Urinary bladder (tissue), 4 donors: ENCODE data around the gene FLT4. TPM values are rescaled to one million over a fixed set of nuclear protein-coding genes. Genes with fewer than 3 reads are reported as not detected.
"Not testable (repeated sequence)": the region's sequence is repeated elsewhere in the genome, so short reads cannot be mapped to it uniquely, and the experiment has no call there.

Experiments
- DNase-seq: peaks from one replicate; pipeline ENCODE4 v3.0.0-alpha.2; 2015; ENCODE audit errors: extremely low spot score
- H3K27ac ChIP-seq: one replicate; pipeline ENCODE4 v1.5.1; 2013; ENCODE audit warnings: low read depth, mild to moderate bottlenecking, moderate library complexity
- H3K36me3 ChIP-seq: one replicate; pipeline ENCODE4 v1.6.1; 2013; ENCODE audit warnings: mild to moderate bottlenecking, moderate library complexity; ENCODE audit not compliant: insufficient read depth
- H3K4me1 ChIP-seq: one replicate; pipeline ENCODE4 v1.6.1; 2013; ENCODE audit warnings: mild to moderate bottlenecking, moderate library complexity; ENCODE audit not compliant: insufficient read depth
- H3K4me3 ChIP-seq: one replicate; pipeline ENCODE4 v1.5.1; 2013; ENCODE audit warnings: low read depth, low read length
- WGBS: extraction: QIAGEN DNeasy Blood & Tissue Kit; methylation state at CpG from one replicate; pipeline ENCODE4 v1.1.7; 2013; 5-methylcytosine and 5-hydroxymethylcytosine counted together
- polyA plus RNA-seq: library from polyadenylated mRNA; stranded (reverse); fragments of 200-250 nt; gene quantifications from one replicate; pipeline ENCODE4 v1.2.3, GENCODE V29; 2013
- total RNA-seq: library from RNA; depleted of rRNA; stranded (reverse); fragments of >200 nt; gene quantifications from one replicate; pipeline ENCODE4 v1.2.3, GENCODE V29; 2014
- donor health status: healthy with polysubstance abuse.
- donor health status: healthy.

The FLT4 gene
- 18.2 TPM for total RNA-seq
- 8.4 TPM for polyA plus RNA-seq

DNA sequence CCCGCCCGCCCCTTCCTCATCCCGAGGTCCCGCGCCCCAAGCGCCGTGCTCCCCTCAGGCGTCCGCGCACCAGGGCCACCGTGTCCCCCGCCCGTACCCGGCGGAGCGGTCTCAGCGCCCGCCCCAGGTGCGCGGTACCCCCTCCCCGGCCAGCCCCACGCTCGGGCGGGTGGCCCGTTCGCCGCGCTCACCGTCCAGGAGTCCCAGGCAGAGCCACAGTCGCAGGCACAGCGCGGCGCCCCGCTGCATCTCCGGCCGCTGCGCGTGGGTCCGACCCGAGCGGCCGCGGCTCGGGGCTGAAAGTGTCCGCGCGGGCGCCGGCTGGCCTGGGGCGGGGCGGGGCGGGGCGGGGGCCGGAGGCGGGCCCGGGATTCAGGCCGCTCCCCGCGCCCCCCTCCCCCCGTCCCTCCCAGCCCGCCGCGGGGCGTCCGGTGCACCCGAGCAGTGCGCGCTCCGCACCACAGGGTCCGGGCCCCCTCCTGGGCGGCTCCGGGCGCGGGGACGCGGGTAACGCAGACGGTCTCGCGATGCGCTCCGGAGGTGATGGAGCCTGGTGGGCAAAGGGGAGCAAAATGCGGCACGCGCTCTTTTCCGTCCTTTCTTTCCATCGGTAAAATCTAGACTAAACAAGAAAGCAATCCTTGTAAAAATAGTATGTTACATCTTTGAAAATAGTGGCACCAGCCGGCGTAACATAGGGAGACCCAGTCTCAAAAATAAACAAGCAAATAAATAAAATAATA, at the start of gene FLT4:
Gene FLT4 (minus strand): TSS at position 304 of the 743 bp plus-strand sequence. CDS start 55 bp downstream, at position 249.
- no peak for DNase-seq
- under 1% methylated on average over 89 of the region's 89 CpGs for WGBS

GRCh38 chr5:180699042-180699441, 49.6 kb upstream of the FLT4 start:
- no peak overlapping the region for H3K27ac ChIP-seq
- no peak for DNase-seq
- 90% methylated on average over 1 of the region's 1 CpG for WGBS
- H3K4me1 ChIP-seq = no peaks in the 10 kb centered on the region
- H3K4me3 ChIP-seq = no peak overlapping the region
- H3K36me3 ChIP-seq = no peaks in the 10 kb centered on the region

More for the DNA sequence above, at the start of gene FLT4:
- Histone ChIP-seq H3K4me1 (no peaks in the 10 kb centered on the region), H3K36me3 (no peaks in the 10 kb centered on the region), H3K27ac (no peak within 1 kb of the TSS), H3K4me3 (peak within 1 kb of the TSS; percentile 57)

GRCh38 chr5:180696116-180696515, 46.7 kb upstream of the FLT4 start:
- 44% methylated on average over 1 of the region's 1 CpG for WGBS
- no peak overlapping the region for H3K4me3 ChIP-seq
- no peak for DNase-seq
- H3K4me1 ChIP-seq = no peaks in the 10 kb centered on the region
- H3K27ac ChIP-seq = no peak overlapping the region
- no peaks in the 10 kb centered on the region for H3K36me3 ChIP-seq

GRCh38 chr5:180692429-180692828, 43.0 kb upstream of the FLT4 start:
- Histone ChIP-seq H3K27ac (no peak overlapping the region), H3K4me3 (no peak overlapping the region), H3K36me3 (no peaks in the 10 kb centered on the region), H3K4me1 (no peaks in the 10 kb centered on the region)
- 68% methylated on average over 3 of the region's 3 CpGs for WGBS
- no peak for DNase-seq

DNA sequence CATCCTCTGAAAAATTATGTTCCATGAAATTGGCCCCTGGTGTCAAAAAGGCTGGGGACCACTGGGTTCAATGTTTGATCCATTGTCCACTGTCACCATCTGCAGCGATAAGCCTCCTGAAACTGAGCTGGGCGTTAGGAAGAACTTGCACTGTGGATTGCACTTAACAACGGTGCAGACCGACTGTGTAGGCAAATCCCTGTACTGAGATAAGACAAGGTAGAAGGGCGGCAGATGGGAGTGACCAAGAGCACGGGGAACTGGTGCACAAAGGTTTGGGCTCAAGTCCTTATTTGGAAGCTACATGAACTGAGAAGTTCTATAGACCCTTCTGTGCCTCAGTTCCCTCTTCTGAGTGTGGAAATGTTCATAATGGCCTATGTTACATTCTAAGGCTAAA, 41.6 kb upstream of the FLT4 start:
- Histone ChIP-seq H3K4me1 (no peaks in the 10 kb centered on the region), H3K36me3 (no peaks in the 10 kb centered on the region), H3K4me3 (no peak overlapping the region), H3K27ac (no peak overlapping the region)
- 69% methylated on average over 6 of the region's 6 CpGs for WGBS
- DNase-seq = no peak

DNA sequence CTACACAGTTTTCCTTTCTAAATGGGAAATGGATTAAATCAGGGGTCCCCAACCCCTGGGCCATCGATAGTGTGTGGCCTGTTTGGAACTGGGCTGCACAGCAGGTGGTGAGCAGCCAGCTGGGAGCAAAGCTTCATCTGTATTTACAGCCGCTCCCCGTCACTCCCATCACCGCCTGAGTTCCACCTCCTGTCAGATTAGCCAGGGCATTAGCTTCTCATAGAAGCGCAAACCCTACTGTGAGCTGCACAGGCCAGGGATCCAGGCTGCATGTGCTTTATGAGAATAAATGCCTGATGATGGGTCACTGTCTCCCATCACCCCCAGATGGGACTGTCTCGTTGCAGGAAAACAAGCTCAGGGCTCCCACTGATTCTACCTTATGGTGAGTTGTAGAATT, 41.2 kb upstream of the FLT4 start:
- no peak overlapping the region for H3K27ac ChIP-seq
- 51% methylated on average over 6 of the region's 6 CpGs for WGBS
- no peaks in the 10 kb centered on the region for H3K4me1 ChIP-seq
- no peak for DNase-seq
- no peaks in the 10 kb centered on the region for H3K36me3 ChIP-seq
- no peak overlapping the region for H3K4me3 ChIP-seq

- Histone ChIP-seq H3K4me3 (no peak overlapping the region), H3K27ac (no peak overlapping the region), H3K36me3 (no peaks in the 10 kb centered on the region), H3K4me1 (no peaks in the 10 kb centered on the region)
- 40% methylated on average over 7 of the region's 7 CpGs for WGBS
- peak; percentile 21 for DNase-seq
Measured at GRCh38 chr5:180689775-180690174, 40.4 kb upstream of the FLT4 start.

- H3K4me3 ChIP-seq = no peak overlapping the region
- H3K4me1 ChIP-seq = no peaks in the 10 kb centered on the region
- no peaks in the 10 kb centered on the region for H3K36me3 ChIP-seq
- 48% methylated on average over 13 of the region's 13 CpGs for WGBS
- no peak overlapping the region for H3K27ac ChIP-seq
- no peak for DNase-seq
Measured at GRCh38 chr5:180689071-180689694, 39.8 kb upstream of the FLT4 start.

DNA sequence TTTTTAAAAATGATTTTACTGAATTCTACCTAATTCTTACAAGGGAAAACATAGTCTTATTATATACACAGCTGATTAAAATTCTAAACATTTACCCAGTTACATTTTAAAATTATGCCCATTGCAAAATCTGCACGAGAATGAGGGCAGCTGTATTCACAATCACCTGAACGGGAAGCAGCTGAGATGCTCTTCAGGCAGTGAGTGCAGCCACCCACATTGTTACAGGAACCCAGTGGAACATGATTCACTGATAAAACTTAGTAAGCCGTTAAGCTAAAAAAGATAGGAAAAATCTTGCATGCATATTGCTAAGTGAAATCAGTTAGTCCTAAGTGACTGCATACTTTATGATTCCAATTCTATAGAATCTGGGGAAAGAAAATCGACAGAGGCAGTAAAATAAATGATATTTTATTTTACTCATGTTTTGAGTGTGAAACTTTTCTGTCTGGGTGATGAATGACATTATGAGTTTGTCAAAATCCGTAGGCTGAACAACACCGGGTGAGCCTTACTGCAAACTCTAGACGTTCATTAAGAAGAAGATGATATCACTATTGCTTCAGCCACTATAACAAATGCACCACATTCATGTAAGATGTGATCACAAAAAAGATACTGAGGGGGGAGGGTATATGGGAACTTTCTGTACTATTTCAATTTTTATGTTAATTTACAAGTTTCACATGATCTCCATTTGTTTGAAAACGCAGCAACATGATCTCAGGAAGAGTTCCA, 39.1 kb upstream of the FLT4 start:
- H3K4me3 ChIP-seq = no peak overlapping the region
- WGBS = 47% methylated on average over 8 of the region's 8 CpGs
- no peak overlapping the region for H3K27ac ChIP-seq
- DNase-seq = no peak
- no peaks in the 10 kb centered on the region for H3K36me3 ChIP-seq
- no peaks in the 10 kb centered on the region for H3K4me1 ChIP-seq

DNA sequence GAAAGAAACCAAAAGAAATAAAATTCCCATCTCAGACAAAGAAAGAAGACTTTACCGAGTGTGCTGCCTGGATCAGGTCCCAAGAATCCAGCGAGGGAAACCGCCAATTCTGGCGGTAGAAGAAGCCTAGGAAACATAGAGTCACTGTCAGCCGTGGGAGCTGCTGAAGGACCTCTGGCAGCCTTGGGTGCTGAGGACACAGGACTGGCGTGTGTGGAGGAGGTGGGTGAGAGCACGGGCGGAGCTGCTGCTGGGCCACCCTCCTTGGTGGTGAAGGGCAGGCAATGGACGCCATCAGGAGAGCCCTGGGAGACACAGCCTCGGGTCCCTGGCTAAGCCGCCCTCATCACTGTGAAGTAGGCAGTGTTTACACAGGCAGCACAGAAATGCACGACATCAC, 37.4 kb upstream of the FLT4 start:
- DNase-seq, H3K4me3 ChIP-seq, H3K4me1 ChIP-seq, H3K36me3 ChIP-seq, H3K27ac ChIP-seq: not testable (repeated sequence)
- 44% methylated on average over 12 of the region's 12 CpGs for WGBS

- Histone ChIP-seq H3K27ac (no peak overlapping the region), H3K4me3 (no peak overlapping the region)
- no peak for DNase-seq
Measured at GRCh38 chr5:180684623-180685161, 35.3 kb upstream of the FLT4 start.

DNA sequence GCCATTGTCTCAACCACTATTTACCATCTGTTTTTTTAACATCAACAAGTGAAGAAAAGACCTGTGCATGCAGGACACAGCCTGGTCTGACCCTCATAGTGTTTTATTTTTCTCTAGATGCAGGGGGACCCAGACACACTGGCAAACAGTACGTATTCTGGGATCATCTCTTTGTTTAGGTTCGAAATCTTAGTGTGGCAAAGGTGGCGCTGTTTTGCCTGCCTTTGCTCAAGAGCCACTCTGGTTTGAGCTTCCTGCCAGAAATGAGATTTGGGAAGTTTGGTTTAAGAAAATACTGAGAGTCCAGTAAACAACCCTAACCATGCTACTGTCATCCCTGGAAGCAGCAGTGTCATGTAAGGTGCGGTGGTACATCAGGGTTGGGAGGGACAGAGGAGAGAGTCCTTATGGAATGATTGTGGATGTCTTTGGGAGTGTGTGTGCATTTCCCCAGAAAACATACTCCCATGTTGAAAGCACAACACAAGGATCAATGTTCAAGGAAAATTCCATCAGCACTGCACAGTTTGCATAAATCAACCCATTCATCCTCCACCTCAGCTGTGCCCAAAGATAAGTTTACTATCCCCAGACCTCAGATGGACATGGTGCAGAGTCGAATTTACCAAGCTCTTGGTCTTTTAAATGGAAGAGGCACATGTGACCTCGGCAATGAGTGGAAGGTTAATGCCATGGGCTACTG, 34.0 kb upstream of the FLT4 start:
- H3K27ac ChIP-seq = no peak overlapping the region
- no peak for DNase-seq
- H3K4me1 ChIP-seq = no peaks in the 10 kb centered on the region
- no peaks in the 10 kb centered on the region for H3K36me3 ChIP-seq
- WGBS = 83% methylated on average over 6 of the region's 6 CpGs
- H3K4me3 ChIP-seq = no peak overlapping the region

More at GRCh38 chr5:180684623-180685161, 35.3 kb upstream of the FLT4 start:
- 82% methylated on average over 15 of the region's 15 CpGs for WGBS
- Histone ChIP-seq H3K36me3 (no peaks in the 10 kb centered on the region), H3K4me1 (no peaks in the 10 kb centered on the region)

DNA sequence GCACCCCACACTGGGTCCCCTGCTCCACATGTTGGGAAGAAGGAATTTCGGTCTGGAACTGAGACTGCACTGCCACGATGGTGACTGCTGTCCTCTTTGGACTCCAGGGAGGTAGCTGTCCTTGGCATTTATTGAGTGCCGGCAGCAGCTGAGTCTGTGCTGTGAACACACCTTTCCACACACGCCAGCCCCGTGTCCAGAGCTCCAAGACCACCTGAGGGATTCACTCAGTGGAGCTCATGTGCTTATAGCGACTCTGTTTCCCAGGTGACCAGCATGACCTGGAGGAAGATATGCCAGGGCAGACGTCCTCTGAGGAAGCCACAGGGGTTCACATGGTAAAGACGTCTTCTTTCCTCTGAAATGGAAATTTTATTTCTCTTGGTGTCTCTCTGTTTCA, 33.2 kb upstream of the FLT4 start:
- no peak for DNase-seq
- Histone ChIP-seq H3K4me3 (no peak overlapping the region), H3K4me1 (no peaks in the 10 kb centered on the region), H3K27ac (no peak overlapping the region), H3K36me3 (no peaks in the 10 kb centered on the region)
- 79% methylated on average over 8 of the region's 8 CpGs for WGBS
